ENCODE measurements around the gene NCOA7. TPM values are rescaled to one million over a fixed set of nuclear protein-coding genes. Genes with fewer than 3 reads are reported as not detected.

The NCOA7 gene
- total and polyA plus RNA-seq, 12 donors, result 4.2 to 21.3 (median 10.3) TPM

DNA sequence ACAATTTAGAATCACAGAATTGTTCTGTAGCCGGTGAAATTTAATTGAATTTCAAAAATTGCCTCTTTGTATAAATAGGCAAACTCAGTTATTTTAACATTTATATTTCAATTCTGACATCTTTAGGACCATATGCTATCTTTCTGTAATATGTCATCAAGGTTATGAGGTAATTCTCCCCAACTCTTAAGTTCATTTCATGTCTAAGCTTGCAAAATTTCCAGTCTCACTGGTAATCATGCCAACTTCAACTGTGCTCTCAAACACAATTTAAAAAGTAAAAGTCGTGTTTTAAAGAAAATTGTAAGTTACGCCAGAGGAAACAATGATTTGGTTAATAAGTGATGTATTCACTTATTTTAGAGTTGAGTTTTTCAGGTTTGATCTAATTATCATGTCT, 1.4 kb downstream of the NCOA7 start:
- TF ChIP-seq, protein P1, sequence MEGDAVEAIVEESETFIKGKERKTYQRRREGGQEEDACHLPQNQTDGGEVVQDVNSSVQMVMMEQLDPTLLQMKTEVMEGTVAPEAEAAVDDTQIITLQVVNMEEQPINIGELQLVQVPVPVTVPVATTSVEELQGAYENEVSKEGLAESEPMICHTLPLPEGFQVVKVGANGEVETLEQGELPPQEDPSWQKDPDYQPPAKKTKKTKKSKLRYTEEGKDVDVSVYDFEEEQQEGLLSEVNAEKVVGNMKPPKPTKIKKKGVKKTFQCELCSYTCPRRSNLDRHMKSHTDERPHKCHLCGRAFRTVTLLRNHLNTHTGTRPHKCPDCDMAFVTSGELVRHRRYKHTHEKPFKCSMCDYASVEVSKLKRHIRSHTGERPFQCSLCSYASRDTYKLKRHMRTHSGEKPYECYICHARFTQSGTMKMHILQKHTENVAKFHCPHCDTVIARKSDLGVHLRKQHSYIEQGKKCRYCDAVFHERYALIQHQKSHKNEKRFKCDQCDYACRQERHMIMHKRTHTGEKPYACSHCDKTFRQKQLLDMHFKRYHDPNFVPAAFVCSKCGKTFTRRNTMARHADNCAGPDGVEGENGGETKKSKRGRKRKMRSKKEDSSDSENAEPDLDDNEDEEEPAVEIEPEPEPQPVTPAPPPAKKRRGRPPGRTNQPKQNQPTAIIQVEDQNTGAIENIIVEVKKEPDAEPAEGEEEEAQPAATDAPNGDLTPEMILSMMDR (IDR thresholded peaks at IDR 0.05), result no peak
- Histone ChIP-seq H3K9me3 (no peaks in the 10 kb centered on the region), H3K27me3 (no peaks in the 10 kb centered on the region), H3K27ac (peak overlapping the region in 7 of 10 donors; percentile 10 to 98 (median 92)), H3K4me1 (peaks cover 10 to 55% (median 33%) of the 10 kb centered on the region in 9 donors), H3K4me3 (peak overlapping the region in 7 of 10 donors; percentile 68 to 96 (median 90)), H3K36me3 (peaks cover 0 to 6% (median 0%) of the 10 kb centered on the region in 9 donors)
- intact Hi-C loops (cut with DNase I), result loop anchor here in 6 of 10 donors (2.0 to 10.0 kb wide), 4 partner anchors 50 to 165 kb away; partner anchors contain the start of gene HINT3 (in 3 of the 6)
- ATAC-seq (no peak), DNase-seq (no peak)
- 69 to 73% methylated on average over 3 of the region's 3 CpGs for WGBS, 2 donors

DNA sequence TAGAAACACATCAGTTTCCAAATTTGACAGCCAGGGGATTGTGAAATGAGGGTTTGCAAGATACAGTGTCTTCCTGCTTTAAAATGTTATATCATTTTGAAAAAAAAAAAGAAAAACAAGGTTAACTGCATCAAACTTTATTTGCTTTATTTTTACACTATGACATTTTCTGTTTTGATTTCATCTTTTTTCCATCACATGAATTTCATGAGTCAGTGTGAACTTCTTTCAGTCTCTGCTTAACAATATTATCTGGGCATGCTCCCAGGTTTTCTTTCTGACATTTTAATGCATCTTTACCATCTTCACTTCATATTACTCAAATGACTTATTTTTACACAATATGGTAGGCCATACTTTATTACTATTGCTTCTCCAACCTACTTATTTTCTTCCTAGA, 1.9 kb downstream of the NCOA7 start:
- Histone ChIP-seq H3K4me1 (peaks cover 10 to 58% (median 33%) of the 10 kb centered on the region in 9 donors), H3K27me3 (no peaks in the 10 kb centered on the region), H3K27ac (peak overlapping the region in 7 of 10 donors; percentile 10 to 98 (median 92)), H3K36me3 (peaks cover 0 to 11% (median 0%) of the 10 kb centered on the region in 9 donors), H3K9me3 (no peaks in the 10 kb centered on the region), H3K4me3 (peak overlapping the region in 3 of 10 donors; percentile 6 to 84 (median 77))
- DNase-seq (no peak), ATAC-seq (no peak)
- intact Hi-C loops (cut with DNase I), result loop anchor here in 6 of 10 donors (2.0 to 10.0 kb wide), 4 partner anchors 50 to 165 kb away; partner anchors contain the start of gene HINT3 (in 3 of the 6)
- TF ChIP-seq, protein P1 (IDR thresholded peaks at IDR 0.05), result no peak

DNA sequence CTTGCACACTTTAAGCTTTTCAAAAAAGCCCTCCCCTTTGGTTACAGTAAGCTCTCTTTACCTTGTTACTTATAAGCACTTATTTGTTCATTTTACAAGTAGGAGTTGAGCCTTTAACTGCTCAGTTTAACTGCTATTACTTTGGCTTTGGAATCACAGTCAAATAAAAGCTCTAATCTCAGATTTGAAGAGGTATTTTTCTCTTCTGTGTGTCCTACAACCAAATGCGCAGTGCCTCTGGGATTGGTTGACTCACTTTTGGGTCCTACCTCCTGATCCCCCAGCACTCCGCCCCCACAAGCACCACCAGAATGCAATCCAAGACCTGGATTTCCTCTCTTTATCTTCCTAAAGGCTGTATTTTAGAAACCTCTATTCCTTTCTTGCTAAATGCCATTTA, 2.5 kb downstream of the NCOA7 start:
- peaks cover 10 to 64% (median 33%) of the 10 kb centered on the region in 9 donors for H3K4me1 ChIP-seq
- no peaks in the 10 kb centered on the region for H3K9me3 ChIP-seq
- ATAC-seq, result no peak
- no peaks in the 10 kb centered on the region for H3K27me3 ChIP-seq
- 76 to 92% methylated on average over 2 of the region's 2 CpGs for WGBS, 2 donors
- intact Hi-C loops (cut with DNase I), result loop anchor here in 6 of 10 donors (2.0 to 10.0 kb wide), 4 partner anchors 49 to 164 kb away; partner anchors contain the start of gene HINT3 (in 3 of the 6)
- TF ChIP-seq, protein P1 (IDR thresholded peaks at IDR 0.05), result no peak
- H3K36me3 ChIP-seq, result peaks cover 0 to 11% (median 0%) of the 10 kb centered on the region in 9 donors
- peak in 1 of 2 donors; percentile 28 for DNase-seq
- peak overlapping the region in 2 of 10 donors; percentile 6 for H3K4me3 ChIP-seq
- peak overlapping the region in 6 of 10 donors; percentile 17 to 98 (median 52) for H3K27ac ChIP-seq

DNA sequence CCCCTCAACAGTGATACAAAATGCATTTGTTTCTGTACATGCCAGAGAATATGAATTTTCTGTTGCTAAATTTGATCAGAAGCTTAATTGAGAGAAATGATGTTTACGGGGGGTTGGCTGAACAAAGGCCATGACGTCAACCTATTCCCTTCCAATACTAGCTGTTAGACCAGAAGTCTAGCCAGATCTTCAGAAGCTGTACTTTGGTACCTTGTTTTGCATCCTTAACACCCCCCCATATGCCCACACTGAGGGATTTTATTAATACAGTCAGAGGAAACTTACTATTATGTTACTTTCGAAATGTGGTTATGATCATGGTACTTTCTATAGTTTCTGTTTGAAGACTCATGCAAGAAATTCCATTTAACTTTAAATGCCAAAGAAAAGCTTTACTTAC, 3.1 kb downstream of the NCOA7 start:
- DNase-seq (no peak), ATAC-seq (no peak)
- no peaks in the 10 kb centered on the region for H3K27me3 ChIP-seq
- H3K4me1 ChIP-seq, result peaks cover 10 to 65% (median 32%) of the 10 kb centered on the region in 9 donors
- H3K9me3 ChIP-seq, result no peaks in the 10 kb centered on the region
- H3K27ac ChIP-seq, result peak overlapping the region in 4 of 10 donors; percentile 17 to 96 (median 52)
- intact Hi-C loops (cut with DNase I), result loop anchor here in 6 of 10 donors (2.0 to 10.0 kb wide), 4 partner anchors 48 to 163 kb away; partner anchors contain the start of gene HINT3 (in 3 of the 6)
- H3K4me3 ChIP-seq, result peak overlapping the region in 1 of 10 donors; percentile 6
- H3K36me3 ChIP-seq, result peaks cover 0 to 11% (median 0%) of the 10 kb centered on the region in 9 donors
- 70 to 76% methylated on average over 3 of the region's 3 CpGs for WGBS, 2 donors
- TF ChIP-seq, protein P1 (IDR thresholded peaks at IDR 0.05), result no peak
